ENCODE measurements around the gene FXN. TPM values are rescaled to one million over a fixed set of nuclear protein-coding genes. Genes with fewer than 3 reads are reported as not detected.

FXN gene
- total RNA-seq, 4 donors from 2014 or later, result 4.2 to 15.2 (median 9.6) TPM

GRCh38 chr9:69122549-69123141, 87.1 kb downstream of the FXN start:
- H3K4me1 ChIP-seq, result peaks cover 9 to 19% (median 17%) of the 10 kb centered on the region in 4 donors
- intact Hi-C loops (cut with DNase I), result loop anchor here (5.0 to 10.0 kb wide), 4 partner anchors 40 to 70 kb away; partner anchors contain the start of gene TJP2
- H3K36me3 ChIP-seq, result peaks cover 0 to 4% (median 0%) of the 10 kb centered on the region in 4 donors
- H3K4me3 ChIP-seq, result peak overlapping the region; percentile 81 to 93 (median 86)
- H3K27me3 ChIP-seq, result no peaks in the 10 kb centered on the region
- no peak for TF ChIP-seq EP300 (IDR thresholded peaks at IDR 0.05)
- no peak for TF ChIP-seq POLR2A (IDR thresholded peaks at IDR 0.05; ENCODE audit: low read depth)
- no peak for TF ChIP-seq CTCF (IDR thresholded peaks at IDR 0.05)
- TF ChIP-seq POLR2AphosphoS5 (IDR thresholded peaks at IDR 0.05), result no peak
- DNase-seq (ENCODE audit: extremely low spot score), result no peak
- no peaks in the 10 kb centered on the region for H3K9me3 ChIP-seq
- WGBS, result 38% methylated on average over 14 of the region's 16 CpGs
- H3K27ac ChIP-seq (replicated peaks in 1 of 4), result peak overlapping the region; percentile 78 to 90 (median 84)

GRCh38 chr9:69130456-69131441, 95.2 kb downstream of the FXN start:
- Histone ChIP-seq H3K36me3 (no peaks in the 10 kb centered on the region), H3K27me3 (no peaks in the 10 kb centered on the region), H3K27ac (replicated peaks in 1 of 4) (peak overlapping the region in 1 of 4 donors; percentile 66), H3K4me1 (peaks cover 17 to 39% (median 33%) of the 10 kb centered on the region in 4 donors), H3K4me3 (no peak overlapping the region), H3K9me3 (no peaks in the 10 kb centered on the region)
- intact Hi-C loops (cut with DNase I), result no loop called here
- 69% methylated on average over 16 of the region's 16 CpGs for WGBS
- no peak for DNase-seq (ENCODE audit: extremely low spot score)
- TF ChIP-seq CTCF (IDR thresholded peaks at IDR 0.05) (no peak), POLR2AphosphoS5 (IDR thresholded peaks at IDR 0.05) (no peak), POLR2A (IDR thresholded peaks at IDR 0.05; ENCODE audit: low read depth) (no peak), EP300 (IDR thresholded peaks at IDR 0.05) (no peak)

- H3K9me3 ChIP-seq, result no peaks in the 10 kb centered on the region
- intact Hi-C loops (cut with DNase I), result no loop called here
- no peak for DNase-seq (ENCODE audit: extremely low spot score)
- no peaks in the 10 kb centered on the region for H3K27me3 ChIP-seq
- H3K4me1 ChIP-seq, result peaks cover 20 to 39% (median 33%) of the 10 kb centered on the region in 4 donors
- no peak overlapping the region for H3K4me3 ChIP-seq
- H3K36me3 ChIP-seq, result no peaks in the 10 kb centered on the region
- WGBS, result 63% methylated on average over 1 of the region's 1 CpG
- peak overlapping the region in 2 of 4 donors; percentile 26 to 66 for H3K27ac ChIP-seq (replicated peaks in 1 of 4)
- TF ChIP-seq POLR2AphosphoS5 (IDR thresholded peaks at IDR 0.05) (peak; percentile 22), EP300 (IDR thresholded peaks at IDR 0.05) (no peak), POLR2A (IDR thresholded peaks at IDR 0.05; ENCODE audit: low read depth) (no peak), CTCF (IDR thresholded peaks at IDR 0.05) (no peak)
Measured at GRCh38 chr9:69131682-69132081, 96.1 kb downstream of the FXN start.

- no peaks in the 10 kb centered on the region for H3K9me3 ChIP-seq
- no peaks in the 10 kb centered on the region for H3K36me3 ChIP-seq
- peak overlapping the region in 2 of 4 donors; percentile 26 to 66 for H3K27ac ChIP-seq (replicated peaks in 1 of 4)
- no peak overlapping the region for H3K4me3 ChIP-seq
- intact Hi-C loops (cut with DNase I), result no loop called here
- H3K27me3 ChIP-seq, result no peaks in the 10 kb centered on the region
- 97% methylated on average over 4 of the region's 4 CpGs for WGBS
- H3K4me1 ChIP-seq, result peaks cover 22 to 39% (median 33%) of the 10 kb centered on the region in 4 donors
- DNase-seq (ENCODE audit: extremely low spot score), result no peak
- TF ChIP-seq EP300 (IDR thresholded peaks at IDR 0.05) (no peak), CTCF (IDR thresholded peaks at IDR 0.05) (no peak), POLR2AphosphoS5 (IDR thresholded peaks at IDR 0.05) (no peak)
Measured at GRCh38 chr9:69132361-69132760, 96.8 kb downstream of the FXN start.
